Amygdala (tissue), 56 donors: Measurements from ENCODE around the gene GNB5.

Experiments used
- DNase-seq, 56 donors: peaks; one replicate each; lab custom pipeline; 2025; lab: John Stamatoyannopoulos, UW

GNB5 gene

DNA sequence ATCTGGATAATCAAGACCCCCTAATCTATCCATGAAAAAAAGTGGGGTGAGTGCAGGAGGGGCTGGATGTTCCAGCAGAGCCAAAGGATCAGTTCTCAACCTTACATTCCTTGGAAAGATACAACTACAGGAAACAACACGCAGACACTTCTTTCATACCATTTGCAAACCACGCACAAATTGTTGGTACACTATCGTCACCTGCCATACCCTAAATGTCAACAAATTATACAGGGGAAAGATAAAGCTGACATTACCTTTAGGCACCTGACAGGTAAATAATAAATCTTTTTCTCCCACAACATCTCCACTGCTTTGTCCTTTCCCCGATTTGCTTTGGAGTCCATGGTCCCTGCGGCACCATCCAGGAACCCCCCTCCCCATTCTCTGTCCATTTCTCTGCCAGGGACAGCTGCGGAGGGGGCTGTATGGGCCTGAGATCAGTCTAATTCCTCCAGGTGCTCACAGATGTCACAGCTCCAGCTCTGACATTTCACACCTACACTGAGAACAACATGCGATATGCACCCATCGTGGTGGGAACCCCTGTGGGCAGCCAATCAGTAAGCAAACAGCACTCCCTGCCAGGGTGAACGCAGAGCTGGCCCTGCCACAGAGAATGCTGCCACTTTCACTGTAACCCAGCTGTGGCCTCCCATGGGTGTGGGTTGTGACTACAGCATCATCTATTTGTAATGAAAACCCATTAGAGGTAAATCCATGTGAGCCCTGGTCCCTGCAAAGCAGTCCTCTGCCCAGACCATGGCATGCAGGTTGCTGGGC is 41.0 kb downstream of the GNB5 start:
- no peak for DNase-seq

GRCh38 chr15:52148403-52148802 is 42.8 kb downstream of the GNB5 start:
- no peak for DNase-seq

DNA sequence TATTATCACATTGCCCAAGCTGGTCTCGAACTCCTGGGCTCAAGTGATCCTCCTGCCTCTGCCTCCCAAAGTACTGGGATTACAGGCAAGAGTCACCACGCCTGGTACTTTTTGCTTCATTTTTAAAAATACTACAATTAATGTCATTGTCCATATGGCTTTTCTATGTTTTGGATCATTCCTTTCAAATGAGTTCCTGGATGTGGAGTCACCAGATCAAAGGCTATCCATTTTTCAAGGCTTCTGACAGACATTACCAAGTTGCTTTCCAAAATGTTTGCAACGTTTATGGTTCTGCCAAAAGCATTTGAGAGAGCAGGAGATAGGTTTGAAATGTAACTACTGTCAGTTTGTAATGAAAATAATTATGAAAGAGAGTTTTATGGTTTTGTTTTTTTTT is 44.4 kb downstream of the GNB5 start:
- no peak for DNase-seq

DNA sequence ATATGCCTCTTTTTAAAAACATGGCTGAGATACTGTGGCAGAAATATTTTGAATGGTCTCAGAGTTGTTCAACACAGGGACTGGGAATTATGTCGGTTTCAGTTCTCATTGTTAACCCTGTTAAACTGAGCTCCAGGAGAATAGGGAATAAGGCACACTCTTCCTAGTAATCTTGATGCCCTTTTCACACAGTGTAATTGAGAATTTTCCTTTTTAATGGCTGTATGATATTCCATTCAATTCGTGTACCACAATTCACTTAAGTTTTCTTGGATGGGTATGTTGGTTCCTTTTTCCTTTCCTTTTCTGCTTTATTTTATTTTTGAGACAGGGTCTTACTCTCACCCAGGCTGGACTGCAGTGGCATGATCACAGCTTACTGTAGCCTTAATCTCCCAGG is 44.9 kb downstream of the GNB5 start:
- DNase-seq, result no peak

DNA sequence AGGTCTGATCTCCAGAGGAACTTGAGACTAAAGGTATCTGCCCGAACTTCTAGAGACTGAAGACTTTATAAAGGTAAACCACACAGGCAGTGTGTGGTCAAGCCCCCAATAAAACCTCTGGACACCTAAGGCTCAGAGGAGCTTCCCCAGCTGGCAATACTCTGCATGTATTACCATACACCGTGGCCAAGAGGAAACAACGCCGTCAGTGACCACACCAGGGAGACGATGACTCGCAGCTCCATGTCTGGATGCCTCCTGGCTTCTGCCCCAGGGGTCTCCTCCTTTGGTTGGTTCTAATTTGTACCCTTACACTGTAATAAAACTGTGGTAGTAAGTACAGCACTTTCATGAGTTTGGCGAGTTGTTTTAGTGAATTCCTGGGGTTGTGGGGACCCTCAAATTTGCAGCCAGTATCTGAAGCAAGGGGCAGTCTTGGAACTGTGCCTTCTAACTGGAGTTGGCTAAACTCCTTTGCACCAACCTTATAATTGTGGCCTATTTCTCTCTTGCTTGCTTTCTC is 46.5 kb downstream of the GNB5 start:
- no peak for DNase-seq

DNA sequence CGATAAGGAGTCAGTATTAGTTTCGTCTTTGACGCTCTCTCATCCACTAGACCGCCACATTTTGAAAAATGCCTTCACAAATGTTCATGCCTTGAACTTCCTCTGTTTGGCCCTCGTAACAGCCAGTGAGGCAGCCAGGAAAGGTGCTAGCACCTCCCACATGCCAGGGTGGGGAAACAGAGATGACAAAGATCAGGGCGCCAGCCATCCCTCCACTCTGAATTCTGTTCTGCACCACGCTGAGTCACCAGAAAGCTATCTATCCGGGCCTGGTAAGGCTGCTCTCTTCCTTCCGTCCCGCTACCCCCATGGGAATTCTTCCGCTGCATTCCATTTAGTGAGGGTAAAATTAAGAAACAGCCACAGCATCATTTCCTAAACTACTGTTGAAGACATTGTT is 47.3 kb downstream of the GNB5 start:
- no peak for DNase-seq

DNA sequence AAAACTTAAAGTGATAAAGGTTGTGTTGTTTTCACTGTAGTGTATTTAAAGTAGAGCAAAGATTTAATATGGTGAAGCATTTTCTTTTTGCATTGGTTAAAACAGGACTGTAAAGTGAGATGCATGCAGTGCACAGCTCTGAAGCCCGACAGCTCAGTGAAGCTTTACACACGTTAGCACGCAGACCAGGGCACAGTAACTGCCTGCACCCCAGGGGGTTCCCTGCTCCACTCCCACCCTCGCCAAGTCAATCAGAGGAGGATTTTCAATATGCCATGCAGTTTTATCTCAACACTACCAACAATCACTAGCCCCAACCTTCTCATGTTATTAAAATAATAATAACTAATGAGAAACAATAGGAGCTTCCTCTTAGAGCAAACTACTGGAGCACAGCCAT is 50.5 kb downstream of the GNB5 start:
- DNase-seq, result no peak

GRCh38 chr15:52139599-52140462 is 51.4 kb downstream of the GNB5 start:
- DNase-seq, result peak in 41 of 56 donors; percentile 12 to 84 (median 41)

- DNase-seq, result peak in 1 of 56 donors; percentile 17
Observed at GRCh38 chr15:52137432-52138357, 53.5 kb downstream of the GNB5 start.

DNA sequence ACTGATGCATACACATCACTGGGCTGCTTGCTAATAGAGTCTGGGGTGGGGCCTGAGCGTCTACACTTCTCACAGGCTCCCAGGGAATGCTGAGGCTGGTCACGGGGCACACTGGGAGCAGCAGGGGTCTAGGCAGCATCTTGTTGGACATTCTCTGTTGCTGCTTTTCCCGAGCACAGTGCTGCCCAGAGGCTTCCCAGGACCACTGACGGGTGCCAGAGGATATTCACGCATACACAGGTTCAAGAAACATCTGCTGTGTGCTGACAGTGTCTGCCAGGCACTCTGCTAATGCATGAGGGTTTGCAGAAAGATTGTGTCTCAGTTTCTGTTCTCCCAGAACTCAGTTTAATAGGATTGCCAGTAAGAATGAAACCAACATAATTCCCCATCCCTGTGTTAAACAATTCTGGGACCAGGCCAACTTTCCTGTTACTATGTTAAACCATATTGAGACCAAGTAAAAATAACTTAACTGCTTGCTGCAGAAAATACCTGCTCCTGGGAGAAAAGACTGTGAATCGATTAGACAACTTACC is 54.7 kb downstream of the GNB5 start:
- DNase-seq, result no peak

- DNase-seq, result no peak
Observed at GRCh38 chr15:52134502-52135144, 56.6 kb downstream of the GNB5 start.

DNA sequence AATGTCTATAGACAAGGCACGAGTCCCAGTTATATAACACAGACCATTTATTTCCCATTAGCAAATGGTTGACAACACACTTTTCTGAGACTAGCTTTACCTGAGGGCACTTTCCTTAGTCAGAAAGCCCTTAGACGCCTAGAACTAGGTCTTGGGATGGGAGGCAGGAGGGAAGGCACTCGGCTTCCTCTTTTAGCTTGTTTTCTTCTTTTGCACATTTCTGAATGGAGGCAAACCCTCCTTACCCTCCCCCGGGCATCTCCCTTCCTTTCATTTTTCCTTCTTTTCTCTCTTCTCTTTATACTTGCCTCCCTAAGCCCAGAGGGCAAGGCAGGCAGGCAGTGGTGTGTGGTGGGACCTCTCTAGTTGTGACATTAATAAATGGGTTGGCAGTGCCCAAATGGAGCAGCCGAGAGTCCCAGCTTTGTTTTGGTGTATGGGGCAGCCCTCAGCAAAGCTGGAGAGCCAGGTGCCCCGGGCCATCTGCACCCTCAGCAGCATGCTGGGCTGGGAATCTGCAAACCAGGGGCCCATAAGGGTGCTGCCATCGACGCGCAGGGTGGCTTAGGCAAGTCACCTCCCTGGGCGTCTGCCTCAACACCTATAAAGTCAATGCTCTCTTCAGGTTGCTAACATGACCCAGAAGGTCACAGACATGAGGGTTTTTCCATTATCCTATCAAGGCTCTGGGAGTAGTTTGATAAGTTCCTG is 57.5 kb downstream of the GNB5 start:
- DNase-seq, result no peak

GRCh38 chr15:52132066-52132465 is 59.1 kb downstream of the GNB5 start:
- DNase-seq, result no peak

DNA sequence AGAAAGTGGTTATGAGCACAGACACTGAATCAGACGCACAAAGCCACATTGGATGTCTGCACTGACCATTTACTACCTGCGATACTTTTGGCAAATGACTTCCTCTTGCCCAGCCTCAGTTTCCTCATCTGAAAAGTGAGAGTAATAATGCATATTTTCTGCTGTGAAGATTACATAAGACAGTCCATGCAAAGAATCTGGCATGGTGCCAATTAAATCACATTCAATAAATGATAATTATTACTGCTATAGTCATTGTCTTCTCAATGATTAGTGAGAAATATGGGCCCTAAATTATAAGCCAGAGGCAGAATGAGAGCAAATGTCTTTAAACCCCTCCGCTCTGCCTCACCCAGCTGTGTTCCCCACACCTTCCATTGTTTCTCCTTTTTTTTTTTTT is 62.6 kb downstream of the GNB5 start:
- DNase-seq, result no peak

GRCh38 chr15:52124270-52124880 is 66.8 kb downstream of the GNB5 start:
- no peak for DNase-seq

DNA sequence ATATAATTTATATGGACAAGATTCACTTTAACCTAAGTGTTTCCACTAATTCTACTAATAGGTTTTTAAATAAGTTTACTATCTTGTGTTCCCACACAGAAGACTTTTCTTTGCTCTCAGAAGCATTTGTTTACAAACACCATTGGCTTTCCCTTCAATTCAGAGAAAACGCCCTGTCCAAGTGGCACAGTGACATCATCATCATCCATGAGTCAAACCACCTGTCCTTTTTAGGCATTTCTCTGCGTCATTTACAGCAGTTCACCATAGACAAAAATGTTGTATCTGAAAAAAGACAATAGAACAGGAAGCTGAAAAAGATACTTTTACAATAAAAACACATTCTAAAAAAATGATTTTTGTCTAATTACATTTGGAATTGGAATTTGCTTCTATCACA is 69.3 kb downstream of the GNB5 start:
- DNase-seq, result no peak

DNA sequence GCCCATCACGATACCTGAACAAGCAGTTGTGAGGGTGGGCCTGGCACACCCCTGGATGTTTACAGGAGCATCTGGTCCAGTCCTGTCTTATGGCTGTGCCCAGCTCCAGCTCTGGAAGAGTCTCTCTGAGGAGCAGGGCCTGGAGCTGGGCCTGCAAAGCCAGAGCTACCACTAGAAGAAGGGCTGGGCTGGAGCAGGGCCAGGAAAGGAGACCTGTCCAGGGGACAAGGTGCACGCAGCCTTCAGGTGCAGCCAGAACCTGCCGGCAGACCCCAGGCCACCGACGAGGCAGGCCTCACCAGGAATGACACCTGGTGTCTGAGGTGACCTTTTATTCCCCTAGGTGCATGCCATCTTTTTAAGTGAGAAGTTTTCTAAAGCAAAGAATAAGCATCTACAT is 70.2 kb downstream of the GNB5 start:
- no peak for DNase-seq

DNA sequence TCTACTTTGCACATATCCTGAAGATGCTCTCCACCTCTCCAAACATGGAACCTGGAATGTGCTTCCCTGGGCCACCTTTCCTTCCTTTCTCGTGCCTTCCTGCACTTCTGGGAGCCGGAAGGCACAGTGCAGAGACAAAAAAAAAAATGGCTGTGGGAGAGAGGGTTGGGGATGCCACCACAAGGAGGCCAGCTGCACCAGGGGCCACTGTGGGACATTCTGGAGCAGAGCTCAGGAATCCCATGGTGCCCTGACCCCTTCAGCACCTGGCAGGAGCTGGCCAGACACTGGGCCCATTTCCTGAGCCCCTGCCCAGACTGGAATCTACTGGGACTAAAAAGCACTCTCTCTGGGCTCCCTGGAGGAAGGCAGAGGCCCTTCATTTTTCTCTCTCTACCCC is 70.7 kb downstream of the GNB5 start:
- no peak for DNase-seq
